A549 (cell line): ENCODE data around the gene RIMKLA. TPM values are rescaled to one million over a fixed set of nuclear protein-coding genes. Genes with fewer than 3 reads are reported as not detected.

ENCODE experiments used
- ATAC-seq, 2 experiments: fragments of 200-7000 bp in 1 of 2; fragments of >200 bp in 1 of 2; cut with Nextera tagmentation in 1 of 2; cut with Tn5 transposase in 1 of 2; 3 replicates each; pipeline versions ENCODE4 v1.8.0 to v1.9.1; 2018 to 2020; ENCODE audit warnings: mild to moderate bottlenecking in 1 of 2, moderate library complexity in 1 of 2
- CTCF ChIA-PET: fragments of 300-600 bp; sonication (Branson Sonifier 250); formaldehyde crosslinking; extraction: SDS; loops from one replicate; lab custom pipeline; 2021; ENCODE audit warnings: antibody characterized with exemption, inconsistent platforms; lab: Yijun Ruan, JAX
- POLR2A ChIA-PET: fragments of 350-600 bp; formaldehyde crosslinking; extraction: SDS; loops from one replicate; lab custom pipeline; 2021; ENCODE audit warnings: antibody characterized with exemption, inconsistent platforms; lab: Yijun Ruan, JAX
- DNase-seq, 2 experiments: peaks; one replicate each; pipeline versions ENCODE4 v3.0.0 to v3.0.0-alpha.2; 2011 to 2016; ENCODE audit warnings: low read depth in 1 of 2, low spot score in 1 of 2
- FAIRE-seq: peaks from 2 replicates; lab custom pipeline; 2011; peaks lifted over from hg19 to GRCh38; lab: Jason Lieb, UNC
- H3K27ac ChIP-seq, 2 experiments: fragments of >200 bp; sonication (Bioruptor Twin); formaldehyde crosslinking; 3 replicates each; pipeline ENCODE4 v1.5.1; 2016 to 2017
- H3K4me1 ChIP-seq: fragments of >200 bp; sonication (Bioruptor Twin); formaldehyde crosslinking; 3 replicates; pipeline ENCODE4 v1.6.1; 2016
- H3K4me2 ChIP-seq: fragments of >200 bp; sonication (Bioruptor Twin); formaldehyde crosslinking; 3 replicates; pipeline ENCODE4 v1.6.1; 2016
- H3K4me3 ChIP-seq: fragments of >200 bp; sonication (Bioruptor Twin); formaldehyde crosslinking; 3 replicates; pipeline ENCODE4 v1.5.1; 2016
- H3K9me3 ChIP-seq: fragments of >200 bp; sonication (Bioruptor Twin); formaldehyde crosslinking; 3 replicates; pipeline ENCODE4 v1.6.1; 2016
- CEBPB ChIP-seq, 2 experiments: fragments of >200 bp in 1 of 2; sonication (Bioruptor Twin) in 1 of 2; formaldehyde crosslinking in 1 of 2; IDR thresholded peaks; 2 replicates each; pipeline ENCODE4 v1.6.1; 2012 to 2016
- CHD4 ChIP-seq: fragments of 200-600 bp; sonication (generic); IDR thresholded peaks from 2 replicates; pipeline ENCODE4 v1.6.1; 2016; ENCODE audit warnings: antibody characterized with exemption, mild to moderate bottlenecking, borderline replicate concordance
- EHF ChIP-seq: fragments of 250-450 bp; sonication (Bioruptor Pico); IDR thresholded peaks from 2 replicates; pipeline ENCODE4 v1.5.0; 2020; ENCODE audit warnings: mild to moderate bottlenecking
- EP300 ChIP-seq, 2 experiments: fragments of >200 bp; sonication (Bioruptor Twin); formaldehyde crosslinking; IDR thresholded peaks; 2 replicates in 1 of 2; 3 replicates in 1 of 2; pipeline ENCODE4 v1.6.1; 2016 to 2017
- FOSB ChIP-seq: fragments of 250-450 bp; sonication (Bioruptor Pico); IDR thresholded peaks from 2 replicates; pipeline ENCODE4 v1.5.0; 2020; ENCODE audit warnings: mild to moderate bottlenecking, moderate library complexity
- FOXS1 ChIP-seq: fragments of 250-450 bp; sonication (Bioruptor Pico); IDR thresholded peaks from 2 replicates; pipeline ENCODE4 v1.5.0; 2020; ENCODE audit warnings: mild to moderate bottlenecking, moderate library complexity
- GATA3 ChIP-seq: IDR thresholded peaks from 2 replicates; pipeline ENCODE4 v1.6.1; 2012; ENCODE audit warnings: borderline replicate concordance
- HDAC2 ChIP-seq: fragments of 200-600 bp; sonication (generic); IDR thresholded peaks from 2 replicates; pipeline ENCODE4 v1.6.1; 2016
- KDM1A ChIP-seq: fragments of 200-600 bp; sonication (generic); IDR thresholded peaks from 2 replicates; pipeline ENCODE4 v1.6.1; 2016; ENCODE audit warnings: low read depth, mild to moderate bottlenecking
- MYC ChIP-seq: IDR thresholded peaks from 2 replicates; pipeline ENCODE4 v1.6.1; 2012; ENCODE audit warnings: mild to moderate bottlenecking, inconsistent platforms, low read length, improper control_type of control experiment, borderline replicate concordance
- NFE2L2 ChIP-seq: fragments of 150-350 bp; conservative IDR thresholded peaks from 2 replicates; pipeline ENCODE4 v1.6.1; 2014; ENCODE audit warnings: low read length
- NPAS2 ChIP-seq: fragments of 250-450 bp; sonication (Bioruptor Pico); IDR thresholded peaks from 2 replicates; pipeline ENCODE4 v1.8.0; 2022; ENCODE audit warnings: mild to moderate bottlenecking, moderate library complexity, borderline replicate concordance
- RAD21 ChIP-seq, 2 experiments: fragments of >200 bp in 1 of 2; sonication (Bioruptor Twin) in 1 of 2; formaldehyde crosslinking in 1 of 2; IDR thresholded peaks in 1 of 2; conservative IDR thresholded peaks in 1 of 2; 2 replicates in 1 of 2; 3 replicates in 1 of 2; pipeline ENCODE4 v1.6.1; 2012 to 2018; ENCODE audit warnings: inconsistent platforms in 1 of 2
- TP53 ChIP-seq: fragments of 250-450 bp; sonication (Bioruptor Pico); IDR thresholded peaks from 2 replicates; pipeline ENCODE4 v1.5.0; 2021; ENCODE audit warnings: mild to moderate bottlenecking, moderate library complexity
- ZC3H11A ChIP-seq: fragments of 450-650 bp; IDR thresholded peaks from 2 replicates; pipeline ENCODE4 v1.6.1; 2014; ENCODE audit warnings: antibody characterized with exemption, mild to moderate bottlenecking
- ZSCAN20 ChIP-seq: fragments of 250-450 bp; sonication (Bioruptor Pico); IDR thresholded peaks from 2 replicates; pipeline ENCODE4 v1.8.0; 2022; ENCODE audit warnings: mild to moderate bottlenecking, moderate library complexity
- WGBS: methylation state at CpG from one replicate; pipeline ENCODE4 v1.1.6; 2017; ENCODE audit errors: missing lambda C conversion rate; 5-methylcytosine and 5-hydroxymethylcytosine counted together
- polyA plus RNA-seq, 4 experiments: library from polyadenylated mRNA; depleted of rRNA in 3 of 4; stranded (reverse); fragments of >200 nt; fragmentation: RNase III in 1 of 4; extraction: RNeasy Plus Mini Kit Qiagen cat#74134 plus additional on column Dnase treatment in 1 of 4; gene quantifications; 2 replicates in 3 of 4; 3 replicates in 1 of 4; pipeline ENCODE4 v1.2.3, GENCODE V29; 2011 to 2017
- TF ChIP-seq, protein P1 (sequence below): fragments of 250-450 bp; sonication (Bioruptor Pico); IDR thresholded peaks from 2 replicates; pipeline ENCODE4 v1.5.0; 2021; ENCODE audit warnings: mild to moderate bottlenecking, moderate library complexity, borderline replicate concordance
- TF ChIP-seq, protein P2 (sequence below): fragments of 450-650 bp; IDR thresholded peaks from 2 replicates; pipeline ENCODE4 v1.6.1; 2014; ENCODE audit warnings: antibody characterized with exemption
- TF ChIP-seq, protein P3 (sequence below): fragments of >200 bp; sonication (Bioruptor Twin); formaldehyde crosslinking; IDR thresholded peaks from 2 replicates; pipeline ENCODE4 v1.6.1; 2016
- TF ChIP-seq, protein P4 (sequence below): fragments of 250-450 bp; sonication (Bioruptor Pico); IDR thresholded peaks from 2 replicates; pipeline ENCODE4 v1.5.0; 2020; ENCODE audit warnings: low read depth, mild to moderate bottlenecking, moderate library complexity

Gene RIMKLA
- polyA plus RNA-seq, 2 of the 4 experiments (the other 2 are of a cell fraction) = 0.35 to 1.7 TPM

DNA sequence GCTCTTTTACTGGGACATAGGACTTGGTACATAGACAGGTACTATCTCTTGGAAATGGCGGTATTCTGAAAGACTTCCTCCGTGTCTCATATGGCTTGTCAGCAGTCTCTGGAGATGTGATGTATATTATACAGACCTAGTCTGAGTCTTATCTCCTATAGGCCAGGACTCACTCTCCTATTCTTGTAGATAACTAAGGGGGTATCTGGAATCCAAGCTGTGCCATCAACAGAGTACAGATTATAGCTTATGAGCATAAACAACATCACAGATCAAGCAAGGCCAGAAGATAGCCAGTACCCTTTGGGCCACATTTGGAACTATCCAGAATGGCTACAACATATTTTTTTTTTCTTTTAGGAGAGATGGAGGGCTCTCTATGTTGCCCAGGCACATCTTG, 16.1 kb upstream of the RIMKLA start:
- no peak overlapping the region for H3K4me3 ChIP-seq
- DNase-seq (no peak), ATAC-seq (no peak), FAIRE-seq (no peak)
- H3K9me3 ChIP-seq = no peaks in the 10 kb centered on the region
- no peak overlapping the region for H3K4me2 ChIP-seq
- H3K4me1 ChIP-seq = peaks cover 12% of the 10 kb centered on the region
- POLR2A ChIA-PET = no interaction called here
- 100% methylated on average over 2 of the region's 2 CpGs for WGBS
- no peak overlapping the region for H3K27ac ChIP-seq
- TF ChIP-seq, protein P1, sequence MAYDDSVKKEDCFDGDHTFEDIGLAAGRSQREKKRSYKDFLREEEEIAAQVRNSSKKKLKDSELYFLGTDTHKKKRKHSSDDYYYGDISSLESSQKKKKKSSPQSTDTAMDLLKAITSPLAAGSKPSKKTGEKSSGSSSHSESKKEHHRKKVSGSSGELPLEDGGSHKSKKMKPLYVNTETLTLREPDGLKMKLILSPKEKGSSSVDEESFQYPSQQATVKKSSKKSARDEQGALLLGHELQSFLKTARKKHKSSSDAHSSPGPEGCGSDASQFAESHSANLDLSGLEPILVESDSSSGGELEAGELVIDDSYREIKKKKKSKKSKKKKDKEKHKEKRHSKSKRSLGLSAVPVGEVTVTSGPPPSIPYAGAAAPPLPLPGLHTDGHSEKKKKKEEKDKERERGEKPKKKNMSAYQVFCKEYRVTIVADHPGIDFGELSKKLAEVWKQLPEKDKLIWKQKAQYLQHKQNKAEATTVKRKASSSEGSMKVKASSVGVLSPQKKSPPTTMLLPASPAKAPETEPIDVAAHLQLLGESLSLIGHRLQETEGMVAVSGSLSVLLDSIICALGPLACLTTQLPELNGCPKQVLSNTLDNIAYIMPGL = no peak
- TF ChIP-seq GATA3 (no peak), EP300 (IDR thresholded peaks at IDR 0.05) (no peak), NFE2L2 (no peak), NPAS2 (no peak), KDM1A (no peak), FOXS1 (CRISPR knock-in tag) (no peak), CEBPB (IDR thresholded peaks at IDR 0.05) (no peak), MYC (no peak), ZC3H11A (no peak), RAD21 (conservative IDR thresholded peaks at IDR 0.05 in 1 of 2, IDR thresholded peaks at IDR 0.05 in 1 of 2) (no peak)
- TF ChIP-seq, protein P2, sequence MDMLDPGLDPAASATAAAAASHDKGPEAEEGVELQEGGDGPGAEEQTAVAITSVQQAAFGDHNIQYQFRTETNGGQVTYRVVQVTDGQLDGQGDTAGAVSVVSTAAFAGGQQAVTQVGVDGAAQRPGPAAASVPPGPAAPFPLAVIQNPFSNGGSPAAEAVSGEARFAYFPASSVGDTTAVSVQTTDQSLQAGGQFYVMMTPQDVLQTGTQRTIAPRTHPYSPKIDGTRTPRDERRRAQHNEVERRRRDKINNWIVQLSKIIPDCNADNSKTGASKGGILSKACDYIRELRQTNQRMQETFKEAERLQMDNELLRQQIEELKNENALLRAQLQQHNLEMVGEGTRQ = no peak
- TF ChIP-seq, protein P3, sequence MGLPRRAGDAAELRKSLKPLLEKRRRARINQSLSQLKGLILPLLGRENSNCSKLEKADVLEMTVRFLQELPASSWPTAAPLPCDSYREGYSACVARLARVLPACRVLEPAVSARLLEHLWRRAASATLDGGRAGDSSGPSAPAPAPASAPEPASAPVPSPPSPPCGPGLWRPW = no peak
- TF ChIP-seq, all 56 proteins: peak for 0
- CTCF ChIA-PET = interaction anchor here (0.7 kb wide), 1 partner anchor 71 kb away, joined by 6 read pairs; no protein-coding TSS in a partner anchor

DNA sequence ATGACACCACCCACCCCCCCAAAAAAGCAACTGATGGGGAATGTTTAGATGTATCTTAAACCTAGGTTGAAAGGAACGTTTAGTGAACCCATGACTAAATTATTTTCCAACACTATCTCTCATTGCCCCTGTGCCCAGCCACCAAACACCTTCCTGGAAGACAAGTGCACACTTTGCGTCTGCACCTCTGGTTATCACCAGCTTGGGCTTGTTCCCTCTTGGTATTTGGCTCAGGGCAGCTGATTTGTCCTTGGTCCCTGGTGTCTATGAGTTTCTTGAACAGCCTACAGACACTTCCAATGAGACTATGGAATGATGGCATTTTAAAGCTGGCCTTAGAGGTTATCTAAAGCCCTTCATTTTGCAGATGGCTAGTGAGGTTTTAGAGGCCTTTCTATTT, 15.5 kb upstream of the RIMKLA start:
- no peak for DNase-seq
- POLR2A ChIA-PET = no interaction called here
- H3K4me3 ChIP-seq = no peak overlapping the region
- 50% methylated on average over 2 of the region's 2 CpGs for WGBS
- CTCF ChIA-PET = interaction anchor here (0.7 kb wide), 1 partner anchor 70 kb away, joined by 6 read pairs; no protein-coding TSS in a partner anchor
- H3K4me1 ChIP-seq = peaks cover 12% of the 10 kb centered on the region
- no peak overlapping the region for H3K27ac ChIP-seq
- no peaks in the 10 kb centered on the region for H3K9me3 ChIP-seq
- TF ChIP-seq, protein P4, sequence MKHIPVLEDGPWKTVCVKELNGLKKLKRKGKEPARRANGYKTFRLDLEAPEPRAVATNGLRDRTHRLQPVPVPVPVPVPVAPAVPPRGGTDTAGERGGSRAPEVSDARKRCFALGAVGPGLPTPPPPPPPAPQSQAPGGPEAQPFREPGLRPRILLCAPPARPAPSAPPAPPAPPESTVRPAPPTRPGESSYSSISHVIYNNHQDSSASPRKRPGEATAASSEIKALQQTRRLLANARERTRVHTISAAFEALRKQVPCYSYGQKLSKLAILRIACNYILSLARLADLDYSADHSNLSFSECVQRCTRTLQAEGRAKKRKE = no peak
- TF ChIP-seq CHD4 = no peak
- TF ChIP-seq GATA3 = no peak
- TF ChIP-seq EHF (CRISPR knock-in tag) = no peak
- TF ChIP-seq TP53 (CRISPR knock-in tag) = no peak
- no peak for TF ChIP-seq FOSB (CRISPR knock-in tag)
- TF ChIP-seq CEBPB (IDR thresholded peaks at IDR 0.05) = no peak
- no peak for TF ChIP-seq HDAC2
- TF ChIP-seq, all 56 proteins: peak for 0
- no peak for FAIRE-seq
- no peak for ATAC-seq
- H3K4me2 ChIP-seq = no peak overlapping the region

DNA sequence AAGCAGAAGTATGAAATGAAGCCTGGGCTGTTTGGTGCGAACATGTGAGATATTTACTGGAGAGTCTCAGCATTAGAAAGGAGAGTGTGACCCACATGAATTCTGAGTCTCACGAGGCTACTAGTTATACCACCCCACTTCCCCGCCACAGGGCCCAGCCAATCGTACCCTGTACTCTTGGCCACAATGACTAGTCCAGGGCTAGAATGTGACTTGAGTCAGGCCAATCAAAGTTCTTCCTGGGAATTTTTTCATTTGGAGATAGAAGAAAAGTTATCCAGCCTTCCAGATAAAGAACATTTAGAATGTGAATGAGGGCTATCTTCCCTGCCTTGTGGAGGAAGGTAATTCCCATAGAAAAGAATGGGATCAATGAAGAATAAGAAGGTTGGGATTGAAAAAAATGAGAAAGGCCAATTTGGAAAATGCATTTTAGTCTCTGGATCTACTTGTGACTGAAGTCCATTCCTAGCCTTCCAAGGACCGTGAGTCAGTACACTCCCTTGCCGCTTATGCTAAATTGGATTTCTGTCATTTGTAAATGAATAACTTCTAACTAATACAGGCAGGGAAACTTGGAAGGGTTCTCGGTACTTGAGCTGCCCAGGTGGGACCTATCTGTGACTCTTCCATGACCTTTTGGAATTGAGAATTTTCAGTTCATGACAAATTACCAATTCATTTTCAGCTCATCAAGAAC, 12.3 kb upstream of the RIMKLA start:
- CTCF ChIA-PET = no interaction called here
- WGBS = 46% methylated on average over 7 of the region's 7 CpGs
- ATAC-seq = peak; percentile 43 to 54; a peak in 3 of 6 replicates

More for the DNA sequence above, 12.3 kb upstream of the RIMKLA start:
- Histone ChIP-seq H3K4me2 (peak overlapping the region; percentile 59), H3K9me3 (no peaks in the 10 kb centered on the region), H3K4me1 (peaks cover 12% of the 10 kb centered on the region), H3K4me3 (no peak overlapping the region), H3K27ac (no peak overlapping the region)
- DNase-seq = peak in 1 of 2 experiments; percentile 37
- POLR2A ChIA-PET = no interaction called here
- no peak for TF ChIP-seq ZSCAN20
- no peak for FAIRE-seq
